ENCODE data around the gene SCLT1.
"Not testable (repeated sequence)": the region's sequence is repeated elsewhere in the genome, so short reads cannot be mapped to it uniquely, and the experiment has no call there.

The SCLT1 gene

GRCh38 chr4:129095811-129096454, 2.6 kb upstream of the SCLT1 start, which contains the start of gene C4orf33:
Gene C4orf33, plus strand, starts transcription at chr4:129096152. Its CDS starts 6,459 bp downstream, at chr4:129102611.
- Mint-ChIP-seq H3K27ac (peak within 1 kb of the TSS; percentile 98), H3K36me3 (ENCODE audit: low read depth) (peaks cover 7% of the 10 kb centered on the region), H3K4me1 (ENCODE audit: low read depth) (peaks cover 34% of the 10 kb centered on the region), H3K9me3 (no peaks in the 10 kb centered on the region), H3K27me3 (ENCODE audit: low read depth) (no peaks in the 10 kb centered on the region), H3K4me3 (peak within 1 kb of the TSS; percentile 98)

GRCh38 chr4:129094347-129094746, 1.0 kb upstream of the SCLT1 start:
- Mint-ChIP-seq H3K4me1 (ENCODE audit: low read depth) (peaks cover 40% of the 10 kb centered on the region), H3K36me3 (ENCODE audit: low read depth) (peaks cover 7% of the 10 kb centered on the region)

GRCh38 chr4:129092631-129093190, 628 bp downstream of the SCLT1 start:
- Mint-ChIP-seq H3K27ac (no peak overlapping the region), H3K4me1 (ENCODE audit: low read depth) (peaks cover 43% of the 10 kb centered on the region), H3K4me3 (no peak overlapping the region), H3K9me3 (no peaks in the 10 kb centered on the region), H3K36me3 (ENCODE audit: low read depth) (peaks cover 3% of the 10 kb centered on the region), H3K27me3 (ENCODE audit: low read depth) (no peaks in the 10 kb centered on the region)

More at GRCh38 chr4:129094347-129094746, 1.0 kb upstream of the SCLT1 start:
- Mint-ChIP-seq H3K9me3 (no peaks in the 10 kb centered on the region), H3K27me3 (ENCODE audit: low read depth) (no peaks in the 10 kb centered on the region), H3K27ac (peak overlapping the region; percentile 62), H3K4me3 (peak overlapping the region; percentile 46)

- Mint-ChIP-seq H3K4me3 (no peak overlapping the region), H3K27ac (no peak overlapping the region), H3K36me3 (ENCODE audit: low read depth) (peaks cover 21% of the 10 kb centered on the region), H3K4me1 (ENCODE audit: low read depth) (peaks cover 28% of the 10 kb centered on the region), H3K9me3 (peaks cover 6% of the 10 kb centered on the region), H3K27me3 (ENCODE audit: low read depth) (no peaks in the 10 kb centered on the region)
Measured at GRCh38 chr4:129087516-129087915, 5.8 kb downstream of the SCLT1 start.

- H3K4me1 Mint-ChIP-seq (ENCODE audit: low read depth), result peaks cover 28% of the 10 kb centered on the region
- H3K36me3 Mint-ChIP-seq (ENCODE audit: low read depth), result peaks cover 38% of the 10 kb centered on the region
- H3K9me3 Mint-ChIP-seq, result peaks cover 18% of the 10 kb centered on the region
- H3K4me3 Mint-ChIP-seq, result no peak overlapping the region
- no peaks in the 10 kb centered on the region for H3K27me3 Mint-ChIP-seq (ENCODE audit: low read depth)
- no peak overlapping the region for H3K27ac Mint-ChIP-seq
Measured at GRCh38 chr4:129085472-129085871, 7.9 kb downstream of the SCLT1 start.

- no peak overlapping the region for H3K4me3 Mint-ChIP-seq
- H3K4me1 Mint-ChIP-seq (ENCODE audit: low read depth), result peaks cover 13% of the 10 kb centered on the region
- peaks cover 59% of the 10 kb centered on the region for H3K36me3 Mint-ChIP-seq (ENCODE audit: low read depth)
- H3K27me3 Mint-ChIP-seq (ENCODE audit: low read depth), result no peaks in the 10 kb centered on the region
- H3K9me3 Mint-ChIP-seq, result peaks cover 34% of the 10 kb centered on the region
- H3K27ac Mint-ChIP-seq, result no peak overlapping the region
Measured at GRCh38 chr4:129082302-129082701, 11.0 kb downstream of the SCLT1 start.

GRCh38 chr4:129080129-129080528, 13.2 kb downstream of the SCLT1 start:
- peaks cover 5% of the 10 kb centered on the region for H3K4me1 Mint-ChIP-seq (ENCODE audit: low read depth)
- H3K27ac Mint-ChIP-seq, result no peak overlapping the region
- H3K4me3 Mint-ChIP-seq, result no peak overlapping the region
- peaks cover 63% of the 10 kb centered on the region for H3K36me3 Mint-ChIP-seq (ENCODE audit: low read depth)
- H3K27me3 Mint-ChIP-seq (ENCODE audit: low read depth), result no peaks in the 10 kb centered on the region
- H3K9me3 Mint-ChIP-seq, result peaks cover 37% of the 10 kb centered on the region

- Mint-ChIP-seq H3K27ac (no peak overlapping the region), H3K36me3 (ENCODE audit: low read depth) (peaks cover 76% of the 10 kb centered on the region), H3K9me3 (peaks cover 56% of the 10 kb centered on the region), H3K27me3 (ENCODE audit: low read depth) (no peaks in the 10 kb centered on the region), H3K4me3 (no peak overlapping the region), H3K4me1 (ENCODE audit: low read depth) (peaks cover 5% of the 10 kb centered on the region)
Measured at GRCh38 chr4:129077326-129077725, 16.0 kb downstream of the SCLT1 start.

- Mint-ChIP-seq H3K36me3 (ENCODE audit: low read depth) (peaks cover 48% of the 10 kb centered on the region), H3K9me3 (peaks cover 62% of the 10 kb centered on the region)
- not testable (repeated sequence) for H3K27ac Mint-ChIP-seq; H3K27me3 Mint-ChIP-seq (ENCODE audit: low read depth); H3K4me3 Mint-ChIP-seq; H3K4me1 Mint-ChIP-seq (ENCODE audit: low read depth)
Measured at GRCh38 chr4:129069537-129069936, 23.8 kb downstream of the SCLT1 start.

- Mint-ChIP-seq H3K36me3 (ENCODE audit: low read depth) (peaks cover 54% of the 10 kb centered on the region), H3K27me3 (ENCODE audit: low read depth) (no peaks in the 10 kb centered on the region), H3K27ac (no peak overlapping the region), H3K4me1 (ENCODE audit: low read depth) (peaks cover 3% of the 10 kb centered on the region), H3K9me3 (peaks cover 63% of the 10 kb centered on the region), H3K4me3 (no peak overlapping the region)
Measured at GRCh38 chr4:129064717-129065116, 28.6 kb downstream of the SCLT1 start.

- H3K4me1 Mint-ChIP-seq (ENCODE audit: low read depth), result no peaks in the 10 kb centered on the region
- H3K36me3 Mint-ChIP-seq (ENCODE audit: low read depth), result peaks cover 57% of the 10 kb centered on the region
- H3K4me3 Mint-ChIP-seq, result no peak overlapping the region
- H3K9me3 Mint-ChIP-seq, result peaks cover 62% of the 10 kb centered on the region
- no peak overlapping the region for H3K27ac Mint-ChIP-seq
- H3K27me3 Mint-ChIP-seq (ENCODE audit: low read depth), result no peaks in the 10 kb centered on the region
Measured at GRCh38 chr4:129063640-129064039, 29.7 kb downstream of the SCLT1 start.

- H3K4me1 Mint-ChIP-seq (ENCODE audit: low read depth), result no peaks in the 10 kb centered on the region
- H3K4me3 Mint-ChIP-seq, result no peak overlapping the region
- H3K27ac Mint-ChIP-seq, result no peak overlapping the region
- H3K27me3 Mint-ChIP-seq (ENCODE audit: low read depth), result no peaks in the 10 kb centered on the region
- H3K36me3 Mint-ChIP-seq (ENCODE audit: low read depth), result peaks cover 58% of the 10 kb centered on the region
- H3K9me3 Mint-ChIP-seq, result peaks cover 59% of the 10 kb centered on the region
Measured at GRCh38 chr4:129062580-129062979, 30.8 kb downstream of the SCLT1 start.

GRCh38 chr4:129059028-129059427, 34.3 kb downstream of the SCLT1 start:
- H3K4me3 Mint-ChIP-seq, result no peak overlapping the region
- H3K4me1 Mint-ChIP-seq (ENCODE audit: low read depth), result no peaks in the 10 kb centered on the region
- peaks cover 63% of the 10 kb centered on the region for H3K36me3 Mint-ChIP-seq (ENCODE audit: low read depth)
- H3K27ac Mint-ChIP-seq, result no peak overlapping the region
- H3K27me3 Mint-ChIP-seq (ENCODE audit: low read depth), result no peaks in the 10 kb centered on the region
- peaks cover 84% of the 10 kb centered on the region for H3K9me3 Mint-ChIP-seq

GRCh38 chr4:129046055-129046959, 47.0 kb downstream of the SCLT1 start:
- no peaks in the 10 kb centered on the region for H3K27me3 Mint-ChIP-seq (ENCODE audit: low read depth)
- H3K4me1 Mint-ChIP-seq (ENCODE audit: low read depth), result peaks cover 8% of the 10 kb centered on the region
- H3K36me3 Mint-ChIP-seq (ENCODE audit: low read depth), result peaks cover 6% of the 10 kb centered on the region
- no peak overlapping the region for H3K4me3 Mint-ChIP-seq
- peaks cover 23% of the 10 kb centered on the region for H3K9me3 Mint-ChIP-seq
- H3K27ac Mint-ChIP-seq, result no peak overlapping the region
